Measurements from ENCODE around the gene ERICH6.
"Not testable (repeated sequence)": the region's sequence is repeated elsewhere in the genome, so short reads cannot be mapped to it uniquely, and the experiment has no call there.

The ERICH6 gene

GRCh38 chr3:150631515-150632221 lies 72.1 kb downstream of the ERICH6 start:
- DNase-seq, result peak; percentile 38 to 67
- TF ChIP-seq GATA1 (IDR thresholded peaks at IDR 0.05; ENCODE audit: low read depth, low read length), result no peak
- TF ChIP-seq POLR2A (IDR thresholded peaks at IDR 0.05; ENCODE audit: low read length), result no peak

GRCh38 chr3:150627557-150627956 lies 76.2 kb downstream of the ERICH6 start:
- DNase-seq, result no peak
- TF ChIP-seq GATA1 (IDR thresholded peaks at IDR 0.05; ENCODE audit: low read depth, low read length) (no peak), POLR2A (IDR thresholded peaks at IDR 0.05; ENCODE audit: low read length) (no peak)

GRCh38 chr3:150626148-150626930 lies 77.4 kb downstream of the ERICH6 start:
- DNase-seq, result no peak
- no peak for TF ChIP-seq POLR2A (IDR thresholded peaks at IDR 0.05; ENCODE audit: low read length)
- TF ChIP-seq GATA1 (IDR thresholded peaks at IDR 0.05; ENCODE audit: low read depth, low read length), result no peak

GRCh38 chr3:150623945-150624344 lies 79.8 kb downstream of the ERICH6 start:
- no peak for TF ChIP-seq POLR2A (IDR thresholded peaks at IDR 0.05; ENCODE audit: low read length)
- no peak for TF ChIP-seq GATA1 (IDR thresholded peaks at IDR 0.05; ENCODE audit: low read depth, low read length)
- no peak for DNase-seq

GRCh38 chr3:150622955-150623354 lies 80.8 kb downstream of the ERICH6 start:
- not testable (repeated sequence) for DNase-seq

GRCh38 chr3:150620002-150620689 lies 83.6 kb downstream of the ERICH6 start:
- no peak for DNase-seq
- TF ChIP-seq POLR2A (IDR thresholded peaks at IDR 0.05; ENCODE audit: low read length) (no peak), GATA1 (IDR thresholded peaks at IDR 0.05; ENCODE audit: low read depth, low read length) (no peak)

- no peak for TF ChIP-seq GATA1 (IDR thresholded peaks at IDR 0.05; ENCODE audit: low read depth, low read length)
- no peak for TF ChIP-seq POLR2A (IDR thresholded peaks at IDR 0.05; ENCODE audit: low read length)
- no peak for DNase-seq
Observed at GRCh38 chr3:150613709-150614480, 89.8 kb downstream of the ERICH6 start.

- TF ChIP-seq POLR2A (IDR thresholded peaks at IDR 0.05; ENCODE audit: low read length), result no peak
Observed at GRCh38 chr3:150613034-150613433, 90.7 kb downstream of the ERICH6 start.

GRCh38 chr3:150612494-150612893 lies 91.2 kb downstream of the ERICH6 start:
- TF ChIP-seq POLR2A (IDR thresholded peaks at IDR 0.05; ENCODE audit: low read length), result no peak
- TF ChIP-seq GATA1 (IDR thresholded peaks at IDR 0.05; ENCODE audit: low read depth, low read length), result no peak
- no peak for DNase-seq

More at GRCh38 chr3:150613034-150613433, 90.7 kb downstream of the ERICH6 start:
- DNase-seq, result no peak

GRCh38 chr3:150611666-150612065 lies 92.1 kb downstream of the ERICH6 start:
- no peak for DNase-seq
- TF ChIP-seq GATA1 (IDR thresholded peaks at IDR 0.05; ENCODE audit: low read depth, low read length) (no peak), POLR2A (IDR thresholded peaks at IDR 0.05; ENCODE audit: low read length) (no peak)

- DNase-seq, result no peak
Observed at GRCh38 chr3:150610785-150611184, 92.9 kb downstream of the ERICH6 start.

GRCh38 chr3:150609988-150610387 lies 93.7 kb downstream of the ERICH6 start:
- no peak for DNase-seq
- TF ChIP-seq POLR2A (IDR thresholded peaks at IDR 0.05; ENCODE audit: low read length) (no peak), GATA1 (IDR thresholded peaks at IDR 0.05; ENCODE audit: low read depth, low read length) (no peak)

More at GRCh38 chr3:150610785-150611184, 92.9 kb downstream of the ERICH6 start:
- TF ChIP-seq POLR2A (IDR thresholded peaks at IDR 0.05; ENCODE audit: low read length) (no peak), GATA1 (IDR thresholded peaks at IDR 0.05; ENCODE audit: low read depth, low read length) (no peak)

Data from erythroblast (primary cell).